H9 (cell line): ENCODE results near the gene ZNF142. TPM values are rescaled to one million over a fixed set of nuclear protein-coding genes. Genes with fewer than 3 reads are reported as not detected.

Experiments
- DNase-seq: peaks from one replicate; pipeline ENCODE4 v3.0.0-alpha.2; 2017
- H2AFZ ChIP-seq: one replicate; pipeline ENCODE4 v1.6.1; 2013; ENCODE audit warnings: mild to moderate bottlenecking, low read length, control low read depth, moderate library complexity
- H2AK5ac ChIP-seq: 2 replicates; pipeline ENCODE4 v1.6.1; 2013; ENCODE audit warnings: low read length, control low read depth, mixed read lengths; ENCODE audit not compliant: insufficient read length
- H2BK120ac ChIP-seq: one replicate; pipeline ENCODE4 v1.6.1; 2013; ENCODE audit warnings: low read depth, mild to moderate bottlenecking, low read length, control low read depth, inconsistent platforms; ENCODE audit not compliant: poor library complexity, severe bottlenecking
- H2BK12ac ChIP-seq: 2 replicates; pipeline ENCODE4 v1.6.1; 2013; ENCODE audit warnings: low read length, control low read depth, mixed read lengths, low read depth; ENCODE audit not compliant: insufficient read length
- H2BK15ac ChIP-seq: 2 replicates; pipeline ENCODE4 v1.6.1; 2013; ENCODE audit warnings: low read depth, low read length, control low read depth
- H2BK20ac ChIP-seq: one replicate; pipeline ENCODE4 v1.6.1; 2013; ENCODE audit warnings: low read depth, mild to moderate bottlenecking, low read length, control low read depth, inconsistent platforms; ENCODE audit not compliant: poor library complexity, severe bottlenecking
- H2BK5ac ChIP-seq: 2 replicates; pipeline ENCODE4 v1.6.1; 2013; ENCODE audit warnings: low read length, control low read depth, mixed read lengths; ENCODE audit not compliant: insufficient read length
- H3K14ac ChIP-seq: 2 replicates; pipeline ENCODE4 v1.6.1; 2013; ENCODE audit warnings: low read length, control low read depth; ENCODE audit not compliant: insufficient read depth
- H3K18ac ChIP-seq: 2 replicates; pipeline ENCODE4 v1.6.1; 2013; ENCODE audit warnings: low read depth, mild to moderate bottlenecking, mixed read lengths, low read length, control low read depth; ENCODE audit not compliant: insufficient read length
- H3K23ac ChIP-seq: 2 replicates; pipeline ENCODE4 v1.6.1; 2013; ENCODE audit warnings: low read length, control low read depth, mixed read lengths, low read depth; ENCODE audit not compliant: insufficient read length
- H3K23me2 ChIP-seq: 2 replicates; pipeline ENCODE4 v1.6.1; 2013; ENCODE audit warnings: low read depth, mild to moderate bottlenecking, mixed read lengths, low read length, control low read depth; ENCODE audit not compliant: insufficient read length, poor library complexity, severe bottlenecking
- H3K27ac ChIP-seq: 2 replicates; pipeline ENCODE4 v1.5.1; 2013; ENCODE audit warnings: low read length, control low read depth, mixed read lengths, low read depth; ENCODE audit not compliant: insufficient read length
- H3K27me3 ChIP-seq: 2 replicates; pipeline ENCODE4 v1.6.1; 2013; ENCODE audit warnings: low read length, control low read depth, inconsistent platforms; ENCODE audit not compliant: insufficient read depth
- H3K4ac ChIP-seq: 2 replicates; pipeline ENCODE4 v1.6.1; 2013; ENCODE audit warnings: low read depth, mild to moderate bottlenecking, control low read depth, inconsistent platforms, low read length, moderate library complexity
- H3K4me1 ChIP-seq: 2 replicates; pipeline ENCODE4 v1.6.1; 2013; ENCODE audit warnings: low read length, control low read depth, inconsistent platforms; ENCODE audit not compliant: insufficient read depth
- H3K4me2 ChIP-seq: 2 replicates; pipeline ENCODE4 v1.6.1; 2013; ENCODE audit warnings: low read length, control low read depth, mixed read lengths; ENCODE audit not compliant: insufficient read length, insufficient read depth
- H3K56ac ChIP-seq: 2 replicates; pipeline ENCODE4 v1.6.1; 2013; ENCODE audit warnings: low read depth, mild to moderate bottlenecking, mixed read lengths, low read length, control low read depth; ENCODE audit not compliant: insufficient read length
- H3K79me1 ChIP-seq: 2 replicates; pipeline ENCODE4 v1.6.1; 2013; ENCODE audit warnings: low read depth, mild to moderate bottlenecking, moderate library complexity, low read length, control low read depth, inconsistent platforms; ENCODE audit not compliant: insufficient read depth, poor library complexity, severe bottlenecking
- H3K79me2 ChIP-seq: 2 replicates; pipeline ENCODE4 v1.6.1; 2013; ENCODE audit warnings: low read length, control low read depth, inconsistent platforms; ENCODE audit not compliant: insufficient read depth
- H3K9ac ChIP-seq: 2 replicates; pipeline ENCODE4 v1.6.1; 2013; ENCODE audit warnings: low read length, control low read depth, mixed read lengths; ENCODE audit not compliant: insufficient read length; ENCODE audit errors: extremely low read depth
- H3K9me3 ChIP-seq: one replicate; pipeline ENCODE4 v1.6.1; 2013; ENCODE audit warnings: low read depth, low read length, inconsistent platforms; ENCODE audit not compliant: control insufficient read depth
- H3T11ph ChIP-seq: one replicate; pipeline ENCODE4 v1.6.1; 2013; ENCODE audit warnings: mild to moderate bottlenecking, low read length, control low read depth, inconsistent platforms
- H4K20me1 ChIP-seq: one replicate; pipeline ENCODE4 v1.6.1; 2013; ENCODE audit not compliant: control insufficient read depth, insufficient read length, insufficient read depth
- H4K5ac ChIP-seq: 2 replicates; pipeline ENCODE4 v1.6.1; 2013; ENCODE audit warnings: low read depth, mild to moderate bottlenecking, mixed read lengths, low read length, control low read depth; ENCODE audit not compliant: insufficient read length
- H4K8ac ChIP-seq: replicated peaks from 2 replicates; pipeline ENCODE4 v1.6.1; 2013; ENCODE audit warnings: low read length, control low read depth, mixed read lengths, low read depth; ENCODE audit not compliant: insufficient read length
- H4K91ac ChIP-seq: 2 replicates; pipeline ENCODE4 v1.6.1; 2013; ENCODE audit warnings: low read depth, mild to moderate bottlenecking, moderate library complexity, mixed read lengths, low read length, control low read depth; ENCODE audit not compliant: insufficient read length
- H3K27ac Mint-ChIP-seq, 3 experiments: 2 replicates in 2 of 3; 3 replicates in 1 of 3; pipeline ENCODE4 v1.8.0; 2020 to 2021; ENCODE audit warnings: mixed read lengths in 3 of 3, mild to moderate bottlenecking in 1 of 3, moderate library complexity in 1 of 3
- H3K27me3 Mint-ChIP-seq: 2 replicates; pipeline ENCODE4 v1.8.0; 2021; ENCODE audit warnings: low read depth, mild to moderate bottlenecking, moderate library complexity, mixed read lengths
- H3K36me3 Mint-ChIP-seq, 3 experiments: 2 replicates in 2 of 3; 3 replicates in 1 of 3; pipeline ENCODE4 v1.8.0; 2020 to 2021; ENCODE audit warnings: low read depth in 3 of 3, mixed read lengths in 3 of 3; ENCODE audit not compliant: insufficient read depth in 1 of 3
- H3K4me1 Mint-ChIP-seq, 2 experiments: 2 replicates each; pipeline ENCODE4 v1.8.0; 2020; ENCODE audit warnings: mixed read lengths in 2 of 2
- H3K4me3 Mint-ChIP-seq, 2 experiments: 2 replicates in 1 of 2; 3 replicates in 1 of 2; pipeline ENCODE4 v1.8.0; 2020 to 2021; ENCODE audit warnings: mild to moderate bottlenecking in 2 of 2, mixed read lengths in 2 of 2, moderate library complexity in 1 of 2
- H3K9me3 Mint-ChIP-seq, 2 experiments: 2 replicates in 1 of 2; 3 replicates in 1 of 2; pipeline ENCODE4 v1.8.0; 2020; ENCODE audit warnings: mild to moderate bottlenecking in 2 of 2, mixed read lengths in 2 of 2, moderate library complexity in 1 of 2
- WGBS: extraction: QIAGEN DNeasy Blood & Tissue Kit; methylation state at CpG from one replicate; pipeline ENCODE4 v1.1.7; 2013; ENCODE audit warnings: missing lambda C conversion rate, low lambda C conversion rate, mixed read lengths; ENCODE audit not compliant: insufficient read length; ENCODE audit errors: extremely low coverage; 5-methylcytosine and 5-hydroxymethylcytosine counted together
- total RNA-seq: library from RNA; stranded (reverse); gene quantifications from 2 replicates; pipeline ENCODE4 v1.2.1, GENCODE V29; 2021
- TF ChIP-seq, protein P1 (sequence below): fragments of 200-600 bp; sonication (generic); conservative IDR thresholded peaks from 3 replicates; pipeline ENCODE4 v1.8.0; 2021; ENCODE audit warnings: antibody characterized with exemption, mild to moderate bottlenecking

The ZNF142 gene
- total RNA-seq, 1 experiment from 2014 or later: 43.4 TPM

DNA sequence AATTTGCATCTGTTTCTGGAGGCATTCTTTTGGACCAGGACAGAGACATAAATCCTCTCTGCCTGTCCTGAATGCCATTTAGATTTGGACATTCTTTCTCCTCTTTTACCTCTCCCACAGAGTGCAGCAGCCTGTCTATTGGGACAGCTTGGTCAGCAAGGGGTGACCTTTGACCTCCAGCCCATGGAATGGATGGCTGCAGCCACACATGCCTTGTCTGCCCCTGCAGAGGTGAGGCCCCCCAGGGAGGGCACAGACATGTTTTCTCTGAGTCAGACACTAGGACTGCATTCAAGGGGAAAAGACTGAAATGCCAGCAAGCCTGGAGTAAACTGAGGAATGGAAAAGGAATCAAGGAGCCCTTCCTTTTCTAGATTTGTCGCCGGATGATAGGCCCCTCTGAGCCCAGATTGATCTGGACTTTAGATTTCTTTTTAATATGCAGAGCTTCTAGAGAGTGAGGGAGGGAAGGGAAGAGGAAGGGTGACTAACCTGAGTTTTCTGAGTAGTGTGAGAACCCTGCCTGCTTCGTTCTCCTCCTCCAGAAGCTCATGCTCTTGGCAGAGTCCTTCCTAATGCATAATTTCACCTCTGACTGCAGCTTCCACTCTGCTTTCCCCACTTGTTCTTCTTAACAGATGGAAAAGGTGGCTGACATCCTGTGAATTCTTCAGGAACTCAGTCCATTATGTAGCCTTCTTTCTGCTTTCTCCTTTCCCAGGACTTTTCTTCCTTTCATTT is 35.2 kb upstream of the ZNF142 start:
- Histone ChIP-seq H2AK5ac (no peak overlapping the region), H2AFZ (no peak overlapping the region), H2BK15ac (no peak overlapping the region), H2BK20ac (no peak overlapping the region), H3K18ac (no peak overlapping the region), H3K23ac (no peak overlapping the region), H3K9me3 (no peaks in the 10 kb centered on the region), H3K79me1 (no peaks in the 10 kb centered on the region), H3K4me2 (no peak overlapping the region), H4K5ac (no peak overlapping the region), H3K4me1 (no peaks in the 10 kb centered on the region), H2BK12ac (no peak overlapping the region), H2BK5ac (no peak overlapping the region), H3K9ac (no peak overlapping the region), H4K91ac (no peak overlapping the region), H3T11ph (no peak overlapping the region), H2BK120ac (no peak overlapping the region), H3K4ac (no peak overlapping the region), H3K27ac (no peak overlapping the region), H4K20me1 (no peaks in the 10 kb centered on the region), H3K23me2 (no peaks in the 10 kb centered on the region), H3K14ac (no peak overlapping the region), H3K27me3 (no peaks in the 10 kb centered on the region), H4K8ac (no peak overlapping the region), H3K79me2 (no peaks in the 10 kb centered on the region), H3K56ac (no peak overlapping the region)
- TF ChIP-seq, protein P1, sequence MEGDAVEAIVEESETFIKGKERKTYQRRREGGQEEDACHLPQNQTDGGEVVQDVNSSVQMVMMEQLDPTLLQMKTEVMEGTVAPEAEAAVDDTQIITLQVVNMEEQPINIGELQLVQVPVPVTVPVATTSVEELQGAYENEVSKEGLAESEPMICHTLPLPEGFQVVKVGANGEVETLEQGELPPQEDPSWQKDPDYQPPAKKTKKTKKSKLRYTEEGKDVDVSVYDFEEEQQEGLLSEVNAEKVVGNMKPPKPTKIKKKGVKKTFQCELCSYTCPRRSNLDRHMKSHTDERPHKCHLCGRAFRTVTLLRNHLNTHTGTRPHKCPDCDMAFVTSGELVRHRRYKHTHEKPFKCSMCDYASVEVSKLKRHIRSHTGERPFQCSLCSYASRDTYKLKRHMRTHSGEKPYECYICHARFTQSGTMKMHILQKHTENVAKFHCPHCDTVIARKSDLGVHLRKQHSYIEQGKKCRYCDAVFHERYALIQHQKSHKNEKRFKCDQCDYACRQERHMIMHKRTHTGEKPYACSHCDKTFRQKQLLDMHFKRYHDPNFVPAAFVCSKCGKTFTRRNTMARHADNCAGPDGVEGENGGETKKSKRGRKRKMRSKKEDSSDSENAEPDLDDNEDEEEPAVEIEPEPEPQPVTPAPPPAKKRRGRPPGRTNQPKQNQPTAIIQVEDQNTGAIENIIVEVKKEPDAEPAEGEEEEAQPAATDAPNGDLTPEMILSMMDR: no peak
- no peak overlapping the region for H3K4me3 Mint-ChIP-seq
- no peaks in the 10 kb centered on the region for H3K9me3 Mint-ChIP-seq
- H3K27me3 Mint-ChIP-seq: no peaks in the 10 kb centered on the region
- H3K4me1 Mint-ChIP-seq: no peaks in the 10 kb centered on the region
- no CpG with 5 or more reads among the region's 3 CpGs for WGBS
- no peak overlapping the region; a peak in 1 of 7 replicates for H3K27ac Mint-ChIP-seq
- peaks cover 6 to 62% (median 39%) of the 10 kb centered on the region in 3 experiments; a peak in 6 of 7 replicates for H3K36me3 Mint-ChIP-seq
- no peak for DNase-seq
